ENCODE results near the gene GPR15. TPM values are rescaled to one million over a fixed set of nuclear protein-coding genes. Genes with fewer than 3 reads are reported as not detected.

The GPR15 gene
- total and polyA plus RNA-seq, 10 of the 15 experiments (the other 5 are each of a cell fraction or from before 2014, with no cell fraction given): 70.7 to 150 (median 115) TPM

DNA sequence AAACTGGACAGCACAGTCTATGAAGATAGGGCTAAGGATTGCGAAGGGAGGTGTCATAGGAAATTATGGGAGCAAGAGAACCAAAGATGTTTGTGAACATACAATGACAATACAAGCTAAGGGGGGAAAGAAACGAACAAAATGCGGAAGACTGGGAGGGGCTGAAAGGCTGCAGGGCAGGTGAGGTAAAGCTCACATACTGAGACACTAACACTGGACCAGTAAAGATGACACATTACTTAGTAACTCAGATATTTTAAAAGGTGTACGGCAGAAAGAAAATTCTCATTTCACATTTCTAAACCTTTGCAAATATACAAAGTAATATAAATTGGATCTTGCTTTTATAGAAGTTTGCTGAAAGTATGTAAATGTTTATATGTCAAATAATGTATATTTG, 19.2 kb upstream of the GPR15 start:
- ChIA-PET CTCF (no interaction called here), RAD21 (ENCODE audit: unreplicated experiment) (no interaction called here), POLR2A (interaction anchor here (0.5 kb wide), 1 partner anchor 60 kb away, joined by 3 read pairs; no protein-coding TSS in a partner anchor), SMC1A (ENCODE audit: uncharacterized antibody, unreplicated experiment) (interaction anchor here (1.7 kb wide), 1 partner anchor 53 kb away, joined by 4 read pairs; no protein-coding TSS in a partner anchor)
- no peak for DNase-seq (ENCODE audit: low read depth, low spot score)
- 100% methylated on average over 4 of the region's 4 CpGs for WGBS (ENCODE audit: insufficient coverage, insufficient replicate concordance, low lambda C conversion rate, missing lambda C conversion rate)
- no peak overlapping the region for H3K4me3 ChIP-seq
- TF ChIP-seq GABPA (IDR thresholded peaks at IDR 0.05; ENCODE audit: low read depth) (no peak), DPF2 (IDR thresholded peaks at IDR 0.05) (no peak), TBL1XR1 (IDR thresholded peaks at IDR 0.05; ENCODE audit: low read depth, low read length) (no peak), SREBF2 (IDR thresholded peaks at IDR 0.05; ENCODE audit: low read length) (no peak), RAD51 (IDR thresholded peaks at IDR 0.05) (no peak)
- TF ChIP-seq, protein P1, sequence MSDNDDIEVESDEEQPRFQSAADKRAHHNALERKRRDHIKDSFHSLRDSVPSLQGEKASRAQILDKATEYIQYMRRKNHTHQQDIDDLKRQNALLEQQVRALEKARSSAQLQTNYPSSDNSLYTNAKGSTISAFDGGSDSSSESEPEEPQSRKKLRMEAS (IDR thresholded peaks at IDR 0.05; ENCODE audit: low read depth, low read length): no peak
- TF ChIP-seq, protein P2, sequence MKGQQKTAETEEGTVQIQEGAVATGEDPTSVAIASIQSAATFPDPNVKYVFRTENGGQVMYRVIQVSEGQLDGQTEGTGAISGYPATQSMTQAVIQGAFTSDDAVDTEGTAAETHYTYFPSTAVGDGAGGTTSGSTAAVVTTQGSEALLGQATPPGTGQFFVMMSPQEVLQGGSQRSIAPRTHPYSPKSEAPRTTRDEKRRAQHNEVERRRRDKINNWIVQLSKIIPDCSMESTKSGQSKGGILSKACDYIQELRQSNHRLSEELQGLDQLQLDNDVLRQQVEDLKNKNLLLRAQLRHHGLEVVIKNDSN (IDR thresholded peaks at IDR 0.05; ENCODE audit: borderline replicate concordance, extremely low read length, insufficient read depth, low read depth, low read length): no peak
- H3K9ac ChIP-seq (ENCODE audit: control insufficient read depth, insufficient read depth, low read length): no peak overlapping the region
- H3K4me2 ChIP-seq (ENCODE audit: control insufficient read depth, insufficient read depth): no peak overlapping the region
- no peaks in the 10 kb centered on the region for H3K4me1 ChIP-seq (ENCODE audit: control insufficient read depth, insufficient read depth, low read length)
- H3K27ac ChIP-seq (ENCODE audit: control insufficient read depth, insufficient read depth): no peak overlapping the region
- peaks cover 9% of the 10 kb centered on the region for H3K79me2 ChIP-seq (ENCODE audit: control insufficient read depth, insufficient read depth, low read length)
- H2AFZ ChIP-seq (ENCODE audit: control insufficient read depth, low read depth, low read length): no peak overlapping the region
- in situ Hi-C loops (cut with MboI): loop anchor here (10.0 kb wide), 1 partner anchor 478 kb away; the partner anchor contains the start of gene GABRR3
- BruUV-seq (replicated peaks): no TSS peak
- peaks cover 0 to 10% of the 10 kb centered on the region in 2 experiments; a peak in 3 of 4 replicates for H3K36me3 ChIP-seq (ENCODE audit: control insufficient read depth in 2 of 2, insufficient read depth in 2 of 2, low read length in 1 of 2)
- H3K27me3 ChIP-seq (replicated peaks in 1 of 2; ENCODE audit: control insufficient read depth in 2 of 2, insufficient read depth in 2 of 2, low read length in 1 of 2): no peaks in the 10 kb centered on the region
- H3K9me3 ChIP-seq (replicated peaks; ENCODE audit: control insufficient read depth, insufficient read depth, low read length): no peaks in the 10 kb centered on the region
- H4K20me1 ChIP-seq (ENCODE audit: control insufficient read depth, insufficient read depth): no peaks in the 10 kb centered on the region
- FAIRE-seq: no peak
- ATAC-seq: no peak
- intact Hi-C loops (cut with micrococcal nuclease; ENCODE audit: unreplicated experiment): no loop called here

Data from GM12878 (cell line).